ENCODE measurements around the gene PAQR4.

DNA sequence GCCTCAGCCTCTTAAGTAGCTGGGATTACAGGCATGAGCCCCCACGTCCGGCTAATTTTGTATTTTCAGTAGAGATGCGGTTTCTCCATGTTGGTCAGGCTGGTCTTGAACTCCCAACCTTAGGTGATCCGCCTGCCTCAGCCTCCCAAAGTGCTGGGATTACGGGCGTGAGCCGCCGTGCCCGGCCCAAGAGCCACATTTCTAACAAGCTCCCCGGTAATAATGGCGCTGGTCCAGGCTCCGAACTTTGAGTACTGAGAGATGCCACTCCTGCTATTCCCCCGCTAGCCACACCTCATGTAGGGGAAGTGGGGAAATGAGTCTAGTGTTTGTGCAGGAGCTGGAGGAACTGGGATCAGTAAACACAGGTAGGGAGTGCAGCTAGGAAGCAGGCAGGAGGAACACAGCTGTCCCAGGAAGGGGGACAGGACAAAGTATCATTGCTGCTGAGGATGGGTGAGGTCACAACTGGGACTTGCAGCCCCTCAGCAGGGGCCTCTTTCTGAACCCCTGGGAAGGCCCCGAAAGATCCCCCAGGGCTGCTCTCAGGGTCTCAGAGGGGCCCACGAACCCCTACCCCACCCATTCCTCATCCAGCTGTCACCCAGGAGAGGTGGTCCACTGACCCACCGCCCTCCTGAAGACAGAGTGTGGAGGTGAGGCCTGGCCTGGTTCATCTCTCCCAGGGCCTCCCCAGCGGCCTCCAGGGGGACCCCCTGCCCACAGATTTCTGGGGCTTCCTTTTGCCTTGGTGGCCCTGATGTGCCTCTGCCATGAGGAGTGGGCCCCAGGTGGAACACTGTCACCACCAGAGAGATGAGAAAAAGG lies 8.8 kb upstream of the PAQR4 start:
- no peak for TF ChIP-seq CTCF (IDR thresholded peaks at IDR 0.05 in 4 of 5, conservative IDR thresholded peaks at IDR 0.05 in 1 of 5)
- no peak for TF ChIP-seq POLR2A (IDR thresholded peaks at IDR 0.05)

Data from gastrocnemius medialis (tissue), 4 donors.